Activated T-cell treated with anti-CD3 and anti-CD28 coated beads, Interleukin-2, amount 50 U/mL, for 72 hours (primary cell): ENCODE measurements around the gene STX7. TPM values are rescaled to one million over a fixed set of nuclear protein-coding genes. Genes with fewer than 3 reads are reported as not detected.

Experiments
- ATAC-seq, 2 donors: fragments of 150-1000 bp; cut with Tn5 transposase; replicated peaks in 1 of 2; 2 replicates each; pipeline ENCODE4 v1.10.0; 2021; ENCODE audit warnings: moderate library complexity in 2 of 2, mild to moderate bottlenecking in 1 of 2
- DNase-seq, 2 donors: peaks; one replicate each; pipeline ENCODE4 v3.0.0; 2021 to 2022; ENCODE audit warnings: mixed read lengths in 1 of 2
- H3K27ac Mint-ChIP-seq: one replicate; pipeline ENCODE4 v1.8.0; 2022; ENCODE audit warnings: mild to moderate bottlenecking, moderate library complexity, mixed read lengths
- H3K27me3 Mint-ChIP-seq: one replicate; pipeline ENCODE4 v1.8.0; 2022; ENCODE audit warnings: low read depth, mixed read lengths
- H3K36me3 Mint-ChIP-seq, 2 donors: one replicate each; pipeline ENCODE4 v1.8.0; 2022; ENCODE audit warnings: mixed read lengths in 2 of 2, mild to moderate bottlenecking in 1 of 2; ENCODE audit not compliant: insufficient read depth in 2 of 2
- H3K4me1 Mint-ChIP-seq: one replicate; pipeline ENCODE4 v1.8.0; 2022; ENCODE audit warnings: low read depth, mixed read lengths
- H3K4me3 Mint-ChIP-seq, 2 donors: one replicate each; pipeline ENCODE4 v1.8.0; 2022; ENCODE audit warnings: mild to moderate bottlenecking in 2 of 2, mixed read lengths in 2 of 2, moderate library complexity in 2 of 2
- H3K9me3 Mint-ChIP-seq, 2 donors: one replicate each; pipeline ENCODE4 v1.8.0; 2022; ENCODE audit warnings: mixed read lengths in 2 of 2
- total RNA-seq, 2 donors: library from RNA; stranded (reverse); gene quantifications; one replicate each; pipeline ENCODE4 v1.2.3, GENCODE V29; 2022

STX7 gene
- total RNA-seq, 2 donors from 2014 or later = 10.6 to 15.3 TPM

DNA sequence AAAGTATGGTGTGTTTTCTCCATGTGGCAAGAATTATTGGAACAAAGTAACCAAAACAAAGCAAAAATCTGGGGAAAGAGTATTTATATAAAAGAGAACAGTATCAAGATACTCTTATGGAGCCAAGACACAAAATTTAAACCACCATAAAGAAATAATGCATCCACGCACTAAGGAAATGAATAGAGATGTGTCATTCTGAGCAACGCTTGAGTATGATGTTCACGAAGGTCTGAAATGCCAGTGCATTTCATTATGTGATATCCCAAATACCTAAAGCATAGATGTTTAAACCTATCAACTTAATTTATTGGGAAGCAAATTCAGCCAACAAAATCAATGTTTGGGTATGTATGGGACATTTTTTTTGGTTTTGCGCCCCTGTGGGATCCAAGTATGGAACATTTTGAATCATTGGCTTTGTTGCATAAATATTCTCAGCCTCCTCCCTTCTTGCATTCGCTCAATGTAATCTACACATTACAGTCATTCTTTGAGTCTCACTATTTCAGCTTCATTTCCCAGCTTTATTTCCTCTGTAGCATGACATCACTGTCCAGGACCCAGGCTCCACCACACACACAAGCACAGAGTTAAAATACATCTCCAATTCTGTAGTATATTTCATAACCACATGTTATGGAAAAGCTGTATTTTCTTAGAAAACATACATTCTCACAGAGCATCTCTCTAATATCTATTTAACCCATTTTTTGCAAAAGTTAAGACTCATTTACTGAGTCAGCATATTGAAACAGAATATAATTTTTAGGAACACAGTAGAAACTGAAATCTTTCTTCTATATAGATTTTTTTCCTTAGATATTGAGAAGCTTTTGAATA, 100.0 kb downstream of the STX7 start:
- H3K4me3 Mint-ChIP-seq = no peak overlapping the region
- peaks cover 73% of the 10 kb centered on the region for H3K27me3 Mint-ChIP-seq
- no peak for ATAC-seq
- DNase-seq = no peak
- no peak overlapping the region for H3K27ac Mint-ChIP-seq
- peaks cover 0 to 3% of the 10 kb centered on the region in 2 donors for H3K9me3 Mint-ChIP-seq
- H3K4me1 Mint-ChIP-seq = no peaks in the 10 kb centered on the region
- H3K36me3 Mint-ChIP-seq = no peaks in the 10 kb centered on the region

DNA sequence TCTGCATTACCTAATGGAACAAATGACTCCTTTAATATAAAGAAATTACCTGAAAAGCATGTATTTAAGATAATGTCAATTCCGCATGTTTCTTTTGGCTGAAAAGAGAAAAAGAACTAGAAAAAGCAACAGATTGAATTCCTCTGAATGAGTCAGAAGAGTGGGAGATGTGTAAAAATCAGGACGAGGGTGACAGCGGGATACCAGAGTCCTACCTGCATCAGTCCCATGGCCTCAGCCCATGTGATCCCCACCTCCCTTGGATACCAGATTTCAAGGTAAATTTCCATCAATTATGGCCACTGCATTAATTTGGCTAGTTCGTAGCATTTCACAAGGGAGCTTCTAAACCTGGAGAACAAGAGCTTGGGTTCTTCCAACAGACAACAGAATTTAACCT, 101.6 kb downstream of the STX7 start:
- DNase-seq (no peak), ATAC-seq (no peak)
- Mint-ChIP-seq H3K36me3 (no peaks in the 10 kb centered on the region), H3K27ac (no peak overlapping the region), H3K4me1 (no peaks in the 10 kb centered on the region), H3K9me3 (no peaks in the 10 kb centered on the region), H3K4me3 (no peak overlapping the region), H3K27me3 (peaks cover 75% of the 10 kb centered on the region)

DNA sequence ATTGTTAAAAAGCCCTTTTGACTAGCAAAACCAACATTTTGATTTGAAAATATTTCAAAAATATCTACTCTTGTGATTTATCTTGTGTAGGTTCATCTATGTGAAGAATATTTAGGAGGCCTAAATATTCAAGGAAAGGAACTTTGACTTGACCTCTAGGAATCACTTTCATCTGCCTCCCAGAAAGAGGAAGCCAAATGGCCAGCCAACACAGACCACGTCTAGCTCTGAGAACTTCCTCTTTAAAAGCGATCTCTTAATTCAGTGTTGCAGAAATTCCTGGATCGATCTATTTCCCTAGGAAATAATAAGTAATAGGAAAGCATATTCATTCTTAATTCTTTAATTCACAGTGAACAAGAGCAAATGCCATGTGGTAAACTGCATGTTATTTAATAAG, 102.1 kb downstream of the STX7 start:
- peaks cover 75% of the 10 kb centered on the region for H3K27me3 Mint-ChIP-seq

DNA sequence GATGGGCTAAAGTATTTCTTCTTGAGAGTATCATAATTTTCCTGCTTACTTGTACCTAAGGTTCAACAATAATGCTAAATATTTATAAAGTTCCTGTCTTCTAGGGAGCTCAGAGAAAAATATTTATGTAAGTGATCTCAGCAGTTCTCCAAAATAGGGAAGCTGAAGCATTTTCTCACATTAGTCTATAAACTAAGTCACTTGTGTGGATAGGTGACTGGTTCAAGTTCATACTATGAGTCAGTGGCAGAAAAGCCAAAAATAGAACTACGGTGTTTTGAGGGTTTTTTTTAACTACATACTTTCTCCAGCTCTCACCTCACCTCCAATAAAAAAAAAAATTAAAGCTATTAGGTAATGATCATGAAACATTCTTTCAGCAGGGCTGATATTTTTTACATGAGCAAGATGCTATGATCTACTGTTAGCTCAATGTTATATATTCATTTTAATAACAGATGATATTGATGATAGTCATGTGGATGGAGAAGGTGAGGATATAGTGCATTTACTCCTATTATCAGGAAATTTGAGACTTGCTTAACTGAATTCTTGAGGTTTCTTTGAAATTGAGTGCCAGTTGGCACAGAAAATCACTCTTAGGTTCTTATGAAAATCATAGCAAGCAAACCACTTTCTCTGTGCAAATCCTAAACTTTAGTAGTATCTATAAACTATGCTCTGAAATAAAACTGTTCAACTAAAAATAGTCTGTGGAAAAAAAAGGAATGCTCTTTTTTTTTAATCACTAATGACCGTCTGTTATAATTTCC, 107.6 kb downstream of the STX7 start:
- no peak overlapping the region for H3K27ac Mint-ChIP-seq
- ATAC-seq = peak; percentile 41 to 45
- no peaks in the 10 kb centered on the region for H3K36me3 Mint-ChIP-seq
- H3K9me3 Mint-ChIP-seq = no peaks in the 10 kb centered on the region
- H3K27me3 Mint-ChIP-seq = peaks cover 79% of the 10 kb centered on the region
- H3K4me3 Mint-ChIP-seq = no peak overlapping the region
- peaks cover 16% of the 10 kb centered on the region for H3K4me1 Mint-ChIP-seq
- no peak for DNase-seq

More for the DNA sequence above, 102.1 kb downstream of the STX7 start:
- no peaks in the 10 kb centered on the region for H3K36me3 Mint-ChIP-seq
- no peaks in the 10 kb centered on the region for H3K9me3 Mint-ChIP-seq
- no peaks in the 10 kb centered on the region for H3K4me1 Mint-ChIP-seq
- ATAC-seq = no peak
- no peak overlapping the region for H3K27ac Mint-ChIP-seq
- no peak for DNase-seq
- H3K4me3 Mint-ChIP-seq = no peak overlapping the region

DNA sequence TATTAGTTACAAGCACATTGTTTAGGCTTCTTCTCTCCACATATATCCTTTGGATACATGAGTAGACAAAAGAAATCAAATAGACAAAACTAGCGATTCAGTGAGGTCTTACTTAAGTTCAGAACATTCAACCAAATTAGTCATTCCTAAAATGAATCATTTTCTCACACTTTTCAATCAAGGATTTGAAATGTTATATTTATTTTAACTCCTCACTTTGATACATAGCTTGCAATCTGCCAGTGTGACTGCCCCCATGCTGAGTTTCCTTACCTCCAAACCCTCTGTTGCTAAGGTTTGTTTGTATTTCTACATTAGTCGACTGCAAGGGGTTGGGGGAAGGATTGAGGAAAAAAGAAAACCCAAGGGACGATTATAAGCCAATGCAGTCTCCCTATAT, 108.2 kb downstream of the STX7 start:
- Mint-ChIP-seq H3K4me1 (peaks cover 16% of the 10 kb centered on the region), H3K9me3 (no peaks in the 10 kb centered on the region), H3K4me3 (no peak overlapping the region), H3K36me3 (no peaks in the 10 kb centered on the region), H3K27ac (no peak overlapping the region), H3K27me3 (peaks cover 83% of the 10 kb centered on the region)
- no peak for DNase-seq
- ATAC-seq = peak; percentile 52 to 53

DNA sequence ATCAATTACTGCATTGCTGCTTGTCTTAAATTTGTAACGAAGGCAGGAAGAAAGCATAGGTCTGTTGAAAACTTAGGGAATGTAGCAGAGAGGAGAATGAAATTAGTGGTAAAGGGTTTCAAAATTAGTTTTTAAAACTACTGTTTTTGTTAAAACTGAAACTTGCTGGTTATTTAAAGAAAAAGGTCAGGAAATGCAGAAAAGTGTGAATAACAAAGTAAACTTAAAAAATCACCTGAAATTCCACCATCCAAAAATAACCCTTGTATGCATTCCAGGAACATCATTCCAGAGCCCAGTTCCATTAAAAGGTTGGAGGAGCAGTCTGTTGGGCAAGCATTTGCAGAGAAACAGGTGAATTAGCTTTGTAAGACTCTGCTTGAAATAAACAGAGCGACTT, 108.6 kb downstream of the STX7 start:
- no peaks in the 10 kb centered on the region for H3K36me3 Mint-ChIP-seq
- no peak for DNase-seq
- peak overlapping the region in 1 of 2 donors; percentile 24 for H3K4me3 Mint-ChIP-seq
- no peaks in the 10 kb centered on the region for H3K9me3 Mint-ChIP-seq
- ATAC-seq = no peak
- H3K4me1 Mint-ChIP-seq = peaks cover 16% of the 10 kb centered on the region
- peaks cover 83% of the 10 kb centered on the region for H3K27me3 Mint-ChIP-seq
- no peak overlapping the region for H3K27ac Mint-ChIP-seq

DNA sequence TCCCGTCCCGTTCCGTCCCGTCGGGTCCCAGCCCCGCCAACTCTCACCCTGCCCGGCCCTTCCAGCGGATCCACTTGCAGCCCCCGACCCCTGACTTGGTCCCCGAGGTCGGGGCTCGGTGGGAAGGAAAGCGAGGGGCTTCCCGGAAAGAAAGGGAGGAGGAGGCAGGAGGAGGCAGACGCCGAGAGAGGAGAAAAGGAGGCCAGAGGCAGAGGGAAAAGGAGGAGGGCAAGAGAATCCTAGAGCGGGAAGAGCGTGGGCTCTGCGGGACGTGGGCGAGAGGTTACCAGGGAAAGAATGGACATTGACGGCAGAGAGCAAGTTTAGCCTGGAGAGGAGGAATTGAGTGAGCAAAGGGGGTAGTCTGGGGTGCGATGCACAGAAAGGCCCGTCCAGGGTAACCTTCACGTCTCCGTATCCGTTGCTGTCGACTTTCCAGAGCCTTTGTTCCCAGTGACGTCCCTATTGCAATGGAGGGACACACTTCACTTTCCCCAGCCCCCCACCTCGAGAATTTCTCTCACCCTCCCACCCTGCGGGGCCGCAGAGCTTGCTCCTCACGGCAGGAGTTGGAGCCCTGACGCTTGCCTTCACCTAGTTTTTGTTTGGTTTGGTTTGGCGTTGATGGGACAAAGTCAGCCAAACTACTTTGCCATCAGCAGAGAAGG, 111.2 kb downstream of the STX7 start:
- Mint-ChIP-seq H3K9me3 (no peaks in the 10 kb centered on the region), H3K27ac (no peak overlapping the region), H3K4me1 (peaks cover 16% of the 10 kb centered on the region), H3K4me3 (peak overlapping the region; percentile 45 to 47), H3K27me3 (peaks cover 83% of the 10 kb centered on the region), H3K36me3 (no peaks in the 10 kb centered on the region)
- ATAC-seq (no peak), DNase-seq (no peak)

DNA sequence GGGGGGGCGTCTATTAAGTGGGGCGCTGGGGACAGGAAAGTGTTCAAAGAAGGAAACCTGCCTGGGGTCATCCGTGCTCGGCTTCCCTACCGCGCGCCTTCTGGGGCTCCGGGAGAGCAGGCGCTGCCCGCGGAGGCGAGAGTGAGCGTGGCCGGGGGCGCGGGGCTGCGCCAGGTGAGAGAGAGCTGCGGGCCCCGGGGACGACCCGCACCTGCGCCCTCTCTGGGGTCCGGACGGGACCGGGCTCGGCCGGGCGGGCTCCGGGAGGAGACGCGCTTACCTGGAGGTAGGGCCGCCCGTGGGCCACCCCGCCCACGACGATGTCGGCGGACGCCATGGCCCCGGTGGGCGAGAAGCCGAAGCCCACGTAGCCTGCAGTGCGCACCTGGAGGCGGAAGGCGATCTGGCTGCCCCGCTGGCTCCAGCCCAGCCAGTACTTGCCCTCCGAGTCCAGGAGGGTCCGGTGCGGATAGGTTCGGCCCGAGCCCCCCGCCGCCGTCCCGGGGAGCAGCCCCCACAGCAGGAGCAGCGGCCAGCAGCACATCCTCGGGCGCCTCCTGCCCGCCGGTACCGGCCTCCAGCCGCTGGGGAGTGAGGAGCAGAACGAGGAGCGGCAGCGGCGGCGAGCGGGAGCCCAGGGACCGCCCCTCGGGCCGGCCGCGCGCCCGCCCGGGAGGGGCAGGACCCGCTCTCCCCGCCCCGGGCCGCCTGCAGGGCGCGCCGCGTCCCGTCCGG, 111.9 kb downstream of the STX7 start, which contains the start of gene MOXD1:
TSS of gene MOXD1 (minus strand) at position 593 of the 735 bp plus-strand sequence. CDS start at position 544, 49 bp downstream.
- Mint-ChIP-seq H3K27me3 (peaks cover 83% of the 10 kb centered on the region), H3K4me1 (peaks cover 16% of the 10 kb centered on the region), H3K4me3 (peak within 1 kb of the TSS; percentile 64 to 66), H3K9me3 (no peaks in the 10 kb centered on the region), H3K36me3 (no peaks in the 10 kb centered on the region), H3K27ac (no peak within 1 kb of the TSS)
- peak; percentile 39 to 51 for ATAC-seq
- no peak for DNase-seq

DNA sequence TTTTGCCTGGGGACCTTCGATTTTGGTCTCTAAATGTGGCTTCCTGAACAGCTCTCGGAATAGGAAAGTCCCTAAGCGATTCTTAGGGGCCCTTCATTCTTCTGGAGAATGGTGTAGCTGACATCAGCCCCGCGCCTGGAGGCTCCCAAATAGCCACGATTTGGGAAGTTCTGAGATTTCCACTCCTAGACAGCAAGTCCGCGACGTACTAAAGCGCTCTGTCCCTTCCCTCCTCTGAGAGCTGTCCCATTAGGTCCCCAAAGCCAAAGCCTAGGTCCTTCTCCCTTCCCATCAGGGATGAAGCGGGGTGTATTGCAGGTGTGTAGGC, 112.4 kb downstream of the STX7 start:
- peaks cover 83% of the 10 kb centered on the region for H3K27me3 Mint-ChIP-seq
- H3K27ac Mint-ChIP-seq = no peak overlapping the region
- peak overlapping the region; percentile 64 to 66 for H3K4me3 Mint-ChIP-seq
- H3K36me3 Mint-ChIP-seq = no peaks in the 10 kb centered on the region
- DNase-seq (no peak), ATAC-seq (no peak)
- no peaks in the 10 kb centered on the region for H3K9me3 Mint-ChIP-seq
- peaks cover 16% of the 10 kb centered on the region for H3K4me1 Mint-ChIP-seq

DNA sequence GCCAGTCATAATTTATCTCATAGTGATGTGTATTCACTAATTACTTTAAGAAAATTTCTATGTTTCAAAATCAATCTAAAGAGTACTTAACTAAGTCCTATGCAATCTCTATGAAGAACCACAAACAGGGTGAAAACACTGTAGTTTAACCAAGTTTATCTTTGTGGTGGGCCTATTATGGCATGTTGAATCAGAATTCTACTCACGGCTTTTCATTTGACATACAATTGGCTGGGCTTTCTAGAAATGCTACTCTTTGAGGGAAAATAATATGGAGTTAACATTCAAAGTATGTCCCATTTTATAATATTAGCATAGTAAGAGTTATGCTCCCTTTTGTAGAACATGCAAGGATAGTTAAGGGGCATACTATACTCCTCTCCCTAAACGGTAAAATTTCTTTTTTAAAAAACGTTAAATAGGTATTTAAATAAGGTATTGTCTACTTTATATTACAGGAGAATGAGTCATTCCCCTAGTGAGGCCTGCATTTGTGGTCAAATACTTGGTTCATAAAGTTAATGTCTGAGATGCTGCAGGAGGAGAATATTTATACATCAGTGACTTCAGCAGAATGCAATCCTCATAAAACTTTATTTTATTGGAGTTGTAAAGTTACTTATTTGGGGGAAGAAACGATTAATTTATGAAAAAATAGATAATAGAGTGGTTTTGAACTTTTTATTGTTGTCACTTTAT, 113.4 kb downstream of the STX7 start:
- H3K27ac Mint-ChIP-seq = no peak overlapping the region
- DNase-seq = no peak
- no peak overlapping the region for H3K4me3 Mint-ChIP-seq
- peaks cover 7% of the 10 kb centered on the region for H3K4me1 Mint-ChIP-seq
- ATAC-seq = no peak
- H3K36me3 Mint-ChIP-seq = peaks cover 2 to 10% of the 10 kb centered on the region in 2 donors
- peaks cover 85% of the 10 kb centered on the region for H3K27me3 Mint-ChIP-seq
- H3K9me3 Mint-ChIP-seq = peaks cover 5 to 8% of the 10 kb centered on the region in 2 donors
